ENCODE results near the gene TFDP1. TPM values are rescaled to one million over a fixed set of nuclear protein-coding genes. Genes with fewer than 3 reads are reported as not detected.
A peak's percentile ranks its signal among the peaks of the same experiment; 100 is the strongest.

Gene TFDP1
- polyA plus RNA-seq, 3 donors: 30.3 to 54.0 (median 37.6) TPM

DNA sequence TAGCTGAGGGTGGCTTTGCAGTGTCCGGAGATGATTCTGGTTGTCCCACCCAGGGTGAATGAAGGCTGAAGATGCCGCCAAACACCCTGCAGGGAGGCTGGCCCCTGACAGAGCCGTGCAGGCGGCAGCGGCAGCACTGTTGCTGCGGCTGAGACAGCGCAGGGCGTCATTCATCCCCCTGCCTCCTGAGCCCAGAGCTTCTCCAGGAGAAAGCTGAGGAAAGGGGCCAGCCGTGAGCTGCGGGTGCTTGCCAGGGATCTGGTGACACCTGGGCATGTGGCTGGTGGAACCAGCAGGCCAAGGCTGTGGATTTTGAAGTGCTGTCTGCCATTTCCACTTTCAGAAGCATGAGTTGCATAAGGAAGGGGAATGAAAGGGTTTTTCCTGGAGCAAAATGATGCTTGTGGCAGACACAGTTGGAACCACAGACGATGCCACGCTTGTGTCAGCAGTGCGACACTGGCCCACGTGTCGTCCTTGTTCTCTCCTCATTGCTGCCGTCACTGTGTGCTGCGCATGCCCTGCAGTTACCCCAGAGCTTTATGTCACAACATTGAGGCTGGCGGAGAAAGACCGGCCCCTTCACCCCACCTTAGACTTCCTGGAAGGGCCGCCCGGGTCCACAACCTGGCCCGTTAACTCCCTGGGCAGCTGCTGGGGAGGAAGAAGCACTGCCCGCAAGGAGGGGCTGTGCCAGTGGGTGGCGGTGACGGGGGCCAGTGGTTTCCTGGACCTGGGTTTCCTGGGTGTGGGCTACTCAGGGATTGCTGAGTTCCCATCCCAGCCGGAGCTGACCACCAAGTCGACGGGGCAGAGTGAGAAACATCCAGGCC, 22.7 kb downstream of the TFDP1 start:
- peak overlapping the region; percentile 59 to 76 for H3K4me3 Mint-ChIP-seq

DNA sequence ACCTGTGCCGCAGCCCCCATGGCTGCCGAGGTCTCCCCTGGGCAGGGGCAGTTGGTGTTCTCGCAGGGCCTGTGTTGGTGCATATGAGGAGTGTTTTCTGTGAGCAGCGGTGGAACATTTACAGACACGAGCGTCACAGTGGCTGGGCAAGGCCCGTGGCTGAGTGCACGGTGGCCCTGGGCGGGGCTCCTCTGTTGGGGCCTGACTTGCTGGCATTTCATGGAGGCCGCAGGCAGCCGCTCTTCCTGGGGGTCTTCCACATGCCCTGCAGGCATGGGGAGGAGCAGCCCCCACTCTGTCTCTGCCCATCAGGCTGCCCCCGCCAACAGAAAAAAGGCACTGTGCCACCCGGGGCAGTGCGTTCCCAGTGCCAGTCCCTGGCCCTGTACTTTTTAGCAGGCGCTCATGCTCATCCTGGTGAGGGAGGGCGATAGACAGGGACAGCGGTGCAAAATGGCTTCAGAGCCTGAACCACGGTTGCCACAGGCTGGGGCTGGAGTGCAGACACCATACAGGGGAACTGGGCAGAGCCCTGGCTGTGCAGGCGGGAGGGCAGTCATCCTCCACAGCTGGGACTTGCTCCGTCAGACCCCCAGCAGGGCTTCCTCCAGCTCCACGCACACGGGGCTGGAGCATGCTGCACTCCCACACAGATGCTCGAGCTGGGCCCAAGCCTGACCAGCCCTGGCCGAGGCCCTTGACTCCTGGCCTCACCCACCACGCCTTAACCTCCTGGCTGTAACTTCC, 23.5 kb downstream of the TFDP1 start:
- no peak for DNase-seq
- Histone ChIP-seq H3K4me3 (replicated peaks in 1 of 3; ENCODE audit: low read depth in 2 of 3, low read length in 3 of 3) (peak overlapping the region in 2 of 3 experiments; percentile 4 to 48), H3K27ac (ENCODE audit: low read depth in 1 of 2, low read length in 2 of 2) (peak overlapping the region; percentile 83 to 90)

More for the DNA sequence above, 22.7 kb downstream of the TFDP1 start:
- no peaks in the 10 kb centered on the region for H3K27me3 ChIP-seq (ENCODE audit: control insufficient read depth in 2 of 2, insufficient read depth in 2 of 2, low read length in 2 of 2)
- peak overlapping the region; percentile 83 to 90 for H3K27ac ChIP-seq (ENCODE audit: low read depth in 1 of 2, low read length in 2 of 2)
- no peaks in the 10 kb centered on the region for H4K20me1 ChIP-seq (ENCODE audit: insufficient read depth, low read length)
- Mint-ChIP-seq H3K27ac (peak overlapping the region; percentile 96 to 98 (median 97)), H3K9me3 (peaks cover 0 to 6% (median 0%) of the 10 kb centered on the region in 7 donors), H3K27me3 (ENCODE audit: low read depth in 3 of 3) (no peaks in the 10 kb centered on the region), H3K36me3 (peaks cover 33 to 40% of the 10 kb centered on the region in 2 donors), H3K4me1 (peaks cover 44% of the 10 kb centered on the region)
- intact Hi-C loops (cut with micrococcal nuclease): no loop called here
- peaks cover 28 to 31% of the 10 kb centered on the region in 2 donors for H3K4me1 ChIP-seq (ENCODE audit: control insufficient read depth in 1 of 2, insufficient read depth in 2 of 2, low read length in 2 of 2)
- no peaks in the 10 kb centered on the region for H3K9me3 ChIP-seq (replicated peaks in 1 of 2; ENCODE audit: control insufficient read depth in 1 of 2, insufficient read depth in 1 of 2, low read length in 2 of 2)
- peak overlapping the region; percentile 59 for H3K4me2 ChIP-seq (replicated peaks; ENCODE audit: extremely low read depth, low read length, poor library complexity, severe bottlenecking)
- H3K79me2 ChIP-seq (ENCODE audit: insufficient read depth, low read length): peaks cover 97% of the 10 kb centered on the region
- H2AFZ ChIP-seq (ENCODE audit: insufficient read depth, low read depth, low read length, poor library complexity, severe bottlenecking): no peak overlapping the region
- TF ChIP-seq, protein P1, sequence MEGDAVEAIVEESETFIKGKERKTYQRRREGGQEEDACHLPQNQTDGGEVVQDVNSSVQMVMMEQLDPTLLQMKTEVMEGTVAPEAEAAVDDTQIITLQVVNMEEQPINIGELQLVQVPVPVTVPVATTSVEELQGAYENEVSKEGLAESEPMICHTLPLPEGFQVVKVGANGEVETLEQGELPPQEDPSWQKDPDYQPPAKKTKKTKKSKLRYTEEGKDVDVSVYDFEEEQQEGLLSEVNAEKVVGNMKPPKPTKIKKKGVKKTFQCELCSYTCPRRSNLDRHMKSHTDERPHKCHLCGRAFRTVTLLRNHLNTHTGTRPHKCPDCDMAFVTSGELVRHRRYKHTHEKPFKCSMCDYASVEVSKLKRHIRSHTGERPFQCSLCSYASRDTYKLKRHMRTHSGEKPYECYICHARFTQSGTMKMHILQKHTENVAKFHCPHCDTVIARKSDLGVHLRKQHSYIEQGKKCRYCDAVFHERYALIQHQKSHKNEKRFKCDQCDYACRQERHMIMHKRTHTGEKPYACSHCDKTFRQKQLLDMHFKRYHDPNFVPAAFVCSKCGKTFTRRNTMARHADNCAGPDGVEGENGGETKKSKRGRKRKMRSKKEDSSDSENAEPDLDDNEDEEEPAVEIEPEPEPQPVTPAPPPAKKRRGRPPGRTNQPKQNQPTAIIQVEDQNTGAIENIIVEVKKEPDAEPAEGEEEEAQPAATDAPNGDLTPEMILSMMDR (IDR thresholded peaks at IDR 0.05): peak; percentile 13
- peak overlapping the region; percentile 61 for H3K9ac ChIP-seq (ENCODE audit: insufficient read depth, low read length, poor library complexity, severe bottlenecking)
- H3K4me3 ChIP-seq (replicated peaks in 1 of 3; ENCODE audit: low read depth in 2 of 3, low read length in 3 of 3): peak overlapping the region in 2 of 3 experiments; percentile 4 to 48
- DNase-seq: peak; percentile 93 to 98 (median 94)
- 30% methylated on average over 27 of the region's 28 CpGs for WGBS (ENCODE audit: insufficient coverage)
- peaks cover 19 to 30% of the 10 kb centered on the region in 2 donors for H3K36me3 ChIP-seq (replicated peaks in 1 of 2; ENCODE audit: control insufficient read depth in 1 of 2, insufficient read depth in 2 of 2, low read length in 2 of 2)

More for the DNA sequence above, 23.5 kb downstream of the TFDP1 start:
- Mint-ChIP-seq H3K27me3 (ENCODE audit: low read depth in 3 of 3) (no peaks in the 10 kb centered on the region), H3K4me1 (peaks cover 44% of the 10 kb centered on the region), H3K4me3 (peak overlapping the region; percentile 59 to 76), H3K9me3 (peaks cover 0 to 6% (median 0%) of the 10 kb centered on the region in 7 donors), H3K36me3 (peaks cover 30 to 46% of the 10 kb centered on the region in 2 donors), H3K27ac (peak overlapping the region; percentile 96 to 98 (median 97))
- Histone ChIP-seq H2AFZ (ENCODE audit: insufficient read depth, low read depth, low read length, poor library complexity, severe bottlenecking) (no peak overlapping the region), H3K27me3 (ENCODE audit: control insufficient read depth in 2 of 2, insufficient read depth in 2 of 2, low read length in 2 of 2) (no peaks in the 10 kb centered on the region), H4K20me1 (ENCODE audit: insufficient read depth, low read length) (no peaks in the 10 kb centered on the region), H3K79me2 (ENCODE audit: insufficient read depth, low read length) (peaks cover 97% of the 10 kb centered on the region), H3K36me3 (replicated peaks in 1 of 2; ENCODE audit: control insufficient read depth in 1 of 2, insufficient read depth in 2 of 2, low read length in 2 of 2) (peaks cover 22 to 36% of the 10 kb centered on the region in 2 donors), H3K9me3 (replicated peaks in 1 of 2; ENCODE audit: control insufficient read depth in 1 of 2, insufficient read depth in 1 of 2, low read length in 2 of 2) (no peaks in the 10 kb centered on the region), H3K4me1 (ENCODE audit: control insufficient read depth in 1 of 2, insufficient read depth in 2 of 2, low read length in 2 of 2) (peaks cover 28 to 31% of the 10 kb centered on the region in 2 donors), H3K4me2 (replicated peaks; ENCODE audit: extremely low read depth, low read length, poor library complexity, severe bottlenecking) (peak overlapping the region; percentile 59), H3K9ac (ENCODE audit: insufficient read depth, low read length, poor library complexity, severe bottlenecking) (peak overlapping the region; percentile 61)
- TF ChIP-seq, protein P1 (IDR thresholded peaks at IDR 0.05): no peak
- intact Hi-C loops (cut with micrococcal nuclease): no loop called here
- WGBS (ENCODE audit: insufficient coverage): 68% methylated on average over 23 of the region's 25 CpGs

Data from CD14-positive monocyte (primary cell).